Body of pancreas (tissue), 4 donors: ENCODE data around the gene RRM1. TPM values are rescaled to one million over a fixed set of nuclear protein-coding genes. Genes with fewer than 3 reads are reported as not detected.

Experiments
- ATAC-seq: fragments of 150-250 bp; one replicate; pipeline ENCODE4 v1.9.1; 2016
- DNase-seq, 4 donors: peaks; one replicate each; pipeline ENCODE4 v3.0.0-alpha.2; 2019
- H3K27ac ChIP-seq, 4 donors: fragments of 200-600 bp; sonication (generic); 1 replicate in 3 of 4; 2 replicates in 1 of 4; pipeline versions ENCODE4 v1.5.1 to v1.6.1; 2016 to 2019; ENCODE audit warnings: mild to moderate bottlenecking in 1 of 4, mixed read lengths in 1 of 4, moderate library complexity in 1 of 4
- H3K27me3 ChIP-seq, 2 donors: fragments of 200-600 bp; sonication (generic); one replicate each; pipeline ENCODE4 v1.6.0; 2016; ENCODE audit warnings: mild to moderate bottlenecking in 1 of 2
- H3K36me3 ChIP-seq, 2 donors: fragments of 200-600 bp; sonication (generic); replicated peaks in 1 of 2; 2 replicates each; pipeline ENCODE4 v1.5.1; 2016; ENCODE audit warnings: low read depth in 2 of 2; ENCODE audit not compliant: insufficient read depth in 1 of 2
- H3K4me1 ChIP-seq: fragments of 200-600 bp; sonication (generic); one replicate; pipeline ENCODE4 v1.6.0; 2016
- H3K4me3 ChIP-seq, 2 donors: fragments of 200-600 bp; sonication (generic); 1 replicate in 1 of 2; 2 replicates in 1 of 2; pipeline ENCODE4 v1.5.1; 2016 to 2019
- H3K9me3 ChIP-seq, 3 donors: fragments of 200-600 bp; sonication (generic); 1 replicate in 2 of 3; 2 replicates in 1 of 3; pipeline ENCODE4 v1.5.1; 2016
- POLR2A ChIP-seq, 3 donors: fragments of 450-650 bp; IDR thresholded peaks; one replicate each; pipeline ENCODE4 v1.6.1; 2016; ENCODE audit warnings: antibody characterized with exemption in 3 of 3, mild to moderate bottlenecking in 2 of 3
- WGBS, 2 donors: methylation state at CpG; one replicate each; pipeline ENCODE4 v1.1.5; 2017; 5-methylcytosine and 5-hydroxymethylcytosine counted together
- intact Hi-C: fragments of 100-400 bp; cut with DNase I; formaldehyde crosslinking; loops from one replicate; pipeline ENCODE4 v1.15.1; 2023
- total RNA-seq, 2 donors: library from RNA; depleted of rRNA; stranded (reverse); fragments of >200 nt; gene quantifications; one replicate each; pipeline ENCODE4 v1.1.0, GENCODE V29; 2016
- TF ChIP-seq, protein P1 (sequence below), 7 experiments: fragments of 450-650 bp in 4 of 7; fragments of 200-600 bp in 3 of 7; sonication (generic) in 3 of 7; IDR thresholded peaks; one replicate each; pipeline ENCODE4 v1.5.1; 2016 to 2019; ENCODE audit warnings: antibody characterized with exemption in 7 of 7

Gene RRM1
- total RNA-seq, 2 donors from 2014 or later = 7.3 to 12.2 TPM

DNA sequence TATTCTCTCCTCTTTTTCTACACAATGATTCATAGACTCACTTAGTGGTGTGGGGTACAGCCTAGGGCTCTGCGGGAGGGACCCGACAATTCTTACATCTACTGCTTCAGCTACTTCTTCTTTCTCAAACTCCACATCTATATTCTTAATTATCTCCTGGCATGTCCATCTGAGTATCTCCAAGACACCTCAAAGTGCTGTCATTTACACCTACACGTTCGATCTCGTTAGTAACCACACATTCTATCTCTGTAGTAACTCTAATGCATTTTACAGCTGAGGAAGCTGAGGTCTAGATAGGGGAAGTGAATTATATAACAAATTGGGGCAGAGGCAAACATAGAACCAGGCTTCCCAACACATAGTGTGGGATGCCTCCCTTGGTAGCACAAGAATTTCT is 27.7 kb upstream of the RRM1 start:
- ATAC-seq (no peak), DNase-seq (no peak)
- 66 to 79% methylated on average over 5 of the region's 5 CpGs for WGBS, 2 donors
- H3K4me3 ChIP-seq = no peak overlapping the region
- no peaks in the 10 kb centered on the region for H3K36me3 ChIP-seq
- H3K27me3 ChIP-seq = no peaks in the 10 kb centered on the region
- H3K4me1 ChIP-seq = no peaks in the 10 kb centered on the region
- H3K27ac ChIP-seq = no peak overlapping the region
- H3K9me3 ChIP-seq = no peaks in the 10 kb centered on the region
- no peak for TF ChIP-seq POLR2A (IDR thresholded peaks at IDR 0.05)
- TF ChIP-seq, protein P1, sequence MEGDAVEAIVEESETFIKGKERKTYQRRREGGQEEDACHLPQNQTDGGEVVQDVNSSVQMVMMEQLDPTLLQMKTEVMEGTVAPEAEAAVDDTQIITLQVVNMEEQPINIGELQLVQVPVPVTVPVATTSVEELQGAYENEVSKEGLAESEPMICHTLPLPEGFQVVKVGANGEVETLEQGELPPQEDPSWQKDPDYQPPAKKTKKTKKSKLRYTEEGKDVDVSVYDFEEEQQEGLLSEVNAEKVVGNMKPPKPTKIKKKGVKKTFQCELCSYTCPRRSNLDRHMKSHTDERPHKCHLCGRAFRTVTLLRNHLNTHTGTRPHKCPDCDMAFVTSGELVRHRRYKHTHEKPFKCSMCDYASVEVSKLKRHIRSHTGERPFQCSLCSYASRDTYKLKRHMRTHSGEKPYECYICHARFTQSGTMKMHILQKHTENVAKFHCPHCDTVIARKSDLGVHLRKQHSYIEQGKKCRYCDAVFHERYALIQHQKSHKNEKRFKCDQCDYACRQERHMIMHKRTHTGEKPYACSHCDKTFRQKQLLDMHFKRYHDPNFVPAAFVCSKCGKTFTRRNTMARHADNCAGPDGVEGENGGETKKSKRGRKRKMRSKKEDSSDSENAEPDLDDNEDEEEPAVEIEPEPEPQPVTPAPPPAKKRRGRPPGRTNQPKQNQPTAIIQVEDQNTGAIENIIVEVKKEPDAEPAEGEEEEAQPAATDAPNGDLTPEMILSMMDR (IDR thresholded peaks at IDR 0.05) = no peak
- intact Hi-C loops = no loop called here

DNA sequence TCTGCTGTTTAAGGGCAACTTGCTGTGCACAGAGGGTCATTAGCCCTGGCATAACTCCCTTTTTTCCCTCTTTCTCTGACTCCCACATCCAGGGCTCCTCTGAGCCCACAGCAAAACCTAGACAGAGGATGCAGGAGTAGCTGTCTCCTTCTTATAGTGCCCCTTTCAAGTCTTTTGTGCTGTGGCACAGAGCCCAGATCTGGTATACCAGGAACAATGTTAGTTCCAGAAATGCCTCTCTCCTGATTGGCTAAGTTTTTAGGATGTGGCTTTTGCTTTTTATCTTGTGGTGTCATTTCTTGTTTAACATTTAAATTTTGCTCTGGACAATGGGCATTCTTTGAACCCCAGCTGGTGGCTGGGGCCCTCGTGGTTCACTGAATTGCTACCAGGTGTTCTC is 25.6 kb upstream of the RRM1 start:
- Histone ChIP-seq H3K9me3 (no peaks in the 10 kb centered on the region), H3K4me1 (no peaks in the 10 kb centered on the region), H3K27me3 (no peaks in the 10 kb centered on the region), H3K36me3 (peaks cover 0 to under 1% of the 10 kb centered on the region in 2 donors), H3K27ac (no peak overlapping the region), H3K4me3 (no peak overlapping the region)
- DNase-seq (peak in 1 of 4 donors; percentile 20), ATAC-seq (no peak)
- intact Hi-C loops = no loop called here
- WGBS, 2 donors = 68 to 94% methylated on average over 1 of the region's 1 CpG
- TF ChIP-seq, protein P1 (IDR thresholded peaks at IDR 0.05) = no peak
- TF ChIP-seq POLR2A (IDR thresholded peaks at IDR 0.05) = no peak

DNA sequence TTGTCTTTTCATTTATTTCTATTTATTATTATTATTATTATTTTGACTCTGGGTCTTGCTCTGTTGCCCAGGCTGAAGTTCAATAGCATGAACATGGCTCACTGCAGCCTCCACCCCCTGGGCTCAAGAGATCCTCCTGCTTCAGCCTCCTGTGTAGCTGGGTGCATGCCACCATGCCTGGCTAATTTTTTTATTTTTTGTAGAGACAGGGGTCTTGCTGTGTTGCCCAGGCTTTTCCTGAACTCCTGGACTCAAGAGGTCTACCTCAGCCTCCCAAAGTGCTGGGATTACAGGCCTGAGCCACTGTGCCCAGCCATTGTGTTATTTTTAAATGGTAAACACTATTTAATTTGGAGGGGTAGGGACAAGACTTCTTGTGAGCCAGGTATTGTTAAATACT is 23.3 kb upstream of the RRM1 start:
- ATAC-seq = no peak
- TF ChIP-seq, protein P1 (IDR thresholded peaks at IDR 0.05) = no peak
- TF ChIP-seq POLR2A (IDR thresholded peaks at IDR 0.05) = no peak
- intact Hi-C loops = loop anchor here (5.0 kb wide), 1 partner anchor 224 kb away; no protein-coding TSS in a partner anchor
- Histone ChIP-seq H3K27me3 (no peaks in the 10 kb centered on the region), H3K4me3 (no peak overlapping the region), H3K36me3 (peaks cover 0 to 2% of the 10 kb centered on the region in 2 donors), H3K9me3 (no peaks in the 10 kb centered on the region), H3K27ac (no peak overlapping the region), H3K4me1 (no peaks in the 10 kb centered on the region)
- DNase-seq = no peak

DNA sequence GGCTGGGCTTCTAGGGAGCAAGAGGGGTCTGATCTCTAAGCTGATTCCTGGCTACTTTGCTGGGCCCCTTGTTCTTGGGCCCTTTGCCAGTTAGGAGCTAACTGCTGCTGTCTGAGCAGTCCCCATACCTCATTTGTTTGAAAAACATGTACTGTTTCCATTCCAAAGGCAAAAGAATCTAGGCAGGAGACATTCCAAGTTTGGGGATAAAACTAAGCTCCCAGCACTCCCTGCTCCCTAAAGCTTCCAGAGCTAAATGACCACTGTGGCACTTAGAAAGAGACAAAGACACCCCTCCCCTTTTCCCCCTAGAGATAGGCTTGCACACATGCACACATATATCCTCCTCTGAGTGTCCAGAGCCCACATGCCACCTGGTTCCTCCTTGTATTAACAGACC is 22.7 kb upstream of the RRM1 start:
- no peak overlapping the region for H3K4me3 ChIP-seq
- intact Hi-C loops = loop anchor here (5.0 kb wide), 1 partner anchor 225 kb away; no protein-coding TSS in a partner anchor
- H3K27ac ChIP-seq = no peak overlapping the region

More for the DNA sequence above, 22.7 kb upstream of the RRM1 start:
- Histone ChIP-seq H3K27me3 (no peaks in the 10 kb centered on the region), H3K36me3 (peaks cover 0 to 2% of the 10 kb centered on the region in 2 donors), H3K4me1 (no peaks in the 10 kb centered on the region), H3K9me3 (no peaks in the 10 kb centered on the region)
- no peak for TF ChIP-seq POLR2A (IDR thresholded peaks at IDR 0.05)
- TF ChIP-seq, protein P1 (IDR thresholded peaks at IDR 0.05) = no peak
- ATAC-seq (no peak), DNase-seq (no peak)
